Measurements from ENCODE around the gene SIK2. TPM values are rescaled to one million over a fixed set of nuclear protein-coding genes. Genes with fewer than 3 reads are reported as not detected.

The SIK2 gene
- total and polyA plus RNA-seq, 9 of the 15 experiments (the other 6 are each of a cell fraction or from before 2014, with no cell fraction given) = 0.74 to 11.6 (median 3.8) TPM

GRCh38 chr11:111765320-111765983, 163.2 kb downstream of the SIK2 start (continued):
- TF ChIP-seq, protein P1, sequence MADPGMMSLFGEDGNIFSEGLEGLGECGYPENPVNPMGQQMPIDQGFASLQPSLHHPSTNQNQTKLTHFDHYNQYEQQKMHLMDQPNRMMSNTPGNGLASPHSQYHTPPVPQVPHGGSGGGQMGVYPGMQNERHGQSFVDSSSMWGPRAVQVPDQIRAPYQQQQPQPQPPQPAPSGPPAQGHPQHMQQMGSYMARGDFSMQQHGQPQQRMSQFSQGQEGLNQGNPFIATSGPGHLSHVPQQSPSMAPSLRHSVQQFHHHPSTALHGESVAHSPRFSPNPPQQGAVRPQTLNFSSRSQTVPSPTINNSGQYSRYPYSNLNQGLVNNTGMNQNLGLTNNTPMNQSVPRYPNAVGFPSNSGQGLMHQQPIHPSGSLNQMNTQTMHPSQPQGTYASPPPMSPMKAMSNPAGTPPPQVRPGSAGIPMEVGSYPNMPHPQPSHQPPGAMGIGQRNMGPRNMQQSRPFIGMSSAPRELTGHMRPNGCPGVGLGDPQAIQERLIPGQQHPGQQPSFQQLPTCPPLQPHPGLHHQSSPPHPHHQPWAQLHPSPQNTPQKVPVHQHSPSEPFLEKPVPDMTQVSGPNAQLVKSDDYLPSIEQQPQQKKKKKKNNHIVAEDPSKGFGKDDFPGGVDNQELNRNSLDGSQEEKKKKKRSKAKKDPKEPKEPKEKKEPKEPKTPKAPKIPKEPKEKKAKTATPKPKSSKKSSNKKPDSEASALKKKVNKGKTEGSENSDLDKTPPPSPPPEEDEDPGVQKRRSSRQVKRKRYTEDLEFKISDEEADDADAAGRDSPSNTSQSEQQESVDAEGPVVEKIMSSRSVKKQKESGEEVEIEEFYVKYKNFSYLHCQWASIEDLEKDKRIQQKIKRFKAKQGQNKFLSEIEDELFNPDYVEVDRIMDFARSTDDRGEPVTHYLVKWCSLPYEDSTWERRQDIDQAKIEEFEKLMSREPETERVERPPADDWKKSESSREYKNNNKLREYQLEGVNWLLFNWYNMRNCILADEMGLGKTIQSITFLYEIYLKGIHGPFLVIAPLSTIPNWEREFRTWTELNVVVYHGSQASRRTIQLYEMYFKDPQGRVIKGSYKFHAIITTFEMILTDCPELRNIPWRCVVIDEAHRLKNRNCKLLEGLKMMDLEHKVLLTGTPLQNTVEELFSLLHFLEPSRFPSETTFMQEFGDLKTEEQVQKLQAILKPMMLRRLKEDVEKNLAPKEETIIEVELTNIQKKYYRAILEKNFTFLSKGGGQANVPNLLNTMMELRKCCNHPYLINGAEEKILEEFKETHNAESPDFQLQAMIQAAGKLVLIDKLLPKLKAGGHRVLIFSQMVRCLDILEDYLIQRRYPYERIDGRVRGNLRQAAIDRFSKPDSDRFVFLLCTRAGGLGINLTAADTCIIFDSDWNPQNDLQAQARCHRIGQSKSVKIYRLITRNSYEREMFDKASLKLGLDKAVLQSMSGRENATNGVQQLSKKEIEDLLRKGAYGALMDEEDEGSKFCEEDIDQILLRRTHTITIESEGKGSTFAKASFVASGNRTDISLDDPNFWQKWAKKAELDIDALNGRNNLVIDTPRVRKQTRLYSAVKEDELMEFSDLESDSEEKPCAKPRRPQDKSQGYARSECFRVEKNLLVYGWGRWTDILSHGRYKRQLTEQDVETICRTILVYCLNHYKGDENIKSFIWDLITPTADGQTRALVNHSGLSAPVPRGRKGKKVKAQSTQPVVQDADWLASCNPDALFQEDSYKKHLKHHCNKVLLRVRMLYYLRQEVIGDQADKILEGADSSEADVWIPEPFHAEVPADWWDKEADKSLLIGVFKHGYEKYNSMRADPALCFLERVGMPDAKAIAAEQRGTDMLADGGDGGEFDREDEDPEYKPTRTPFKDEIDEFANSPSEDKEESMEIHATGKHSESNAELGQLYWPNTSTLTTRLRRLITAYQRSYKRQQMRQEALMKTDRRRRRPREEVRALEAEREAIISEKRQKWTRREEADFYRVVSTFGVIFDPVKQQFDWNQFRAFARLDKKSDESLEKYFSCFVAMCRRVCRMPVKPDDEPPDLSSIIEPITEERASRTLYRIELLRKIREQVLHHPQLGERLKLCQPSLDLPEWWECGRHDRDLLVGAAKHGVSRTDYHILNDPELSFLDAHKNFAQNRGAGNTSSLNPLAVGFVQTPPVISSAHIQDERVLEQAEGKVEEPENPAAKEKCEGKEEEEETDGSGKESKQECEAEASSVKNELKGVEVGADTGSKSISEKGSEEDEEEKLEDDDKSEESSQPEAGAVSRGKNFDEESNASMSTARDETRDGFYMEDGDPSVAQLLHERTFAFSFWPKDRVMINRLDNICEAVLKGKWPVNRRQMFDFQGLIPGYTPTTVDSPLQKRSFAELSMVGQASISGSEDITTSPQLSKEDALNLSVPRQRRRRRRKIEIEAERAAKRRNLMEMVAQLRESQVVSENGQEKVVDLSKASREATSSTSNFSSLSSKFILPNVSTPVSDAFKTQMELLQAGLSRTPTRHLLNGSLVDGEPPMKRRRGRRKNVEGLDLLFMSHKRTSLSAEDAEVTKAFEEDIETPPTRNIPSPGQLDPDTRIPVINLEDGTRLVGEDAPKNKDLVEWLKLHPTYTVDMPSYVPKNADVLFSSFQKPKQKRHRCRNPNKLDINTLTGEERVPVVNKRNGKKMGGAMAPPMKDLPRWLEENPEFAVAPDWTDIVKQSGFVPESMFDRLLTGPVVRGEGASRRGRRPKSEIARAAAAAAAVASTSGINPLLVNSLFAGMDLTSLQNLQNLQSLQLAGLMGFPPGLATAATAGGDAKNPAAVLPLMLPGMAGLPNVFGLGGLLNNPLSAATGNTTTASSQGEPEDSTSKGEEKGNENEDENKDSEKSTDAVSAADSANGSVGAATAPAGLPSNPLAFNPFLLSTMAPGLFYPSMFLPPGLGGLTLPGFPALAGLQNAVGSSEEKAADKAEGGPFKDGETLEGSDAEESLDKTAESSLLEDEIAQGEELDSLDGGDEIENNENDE (IDR thresholded peaks at IDR 0.05; ENCODE audit: low read depth, low read length) = no peak
- TF ChIP-seq ZNF121 (CRISPR knock-in tag; conservative IDR thresholded peaks at IDR 0.05) = no peak
